PC-3 (cell line): Measurements from ENCODE around the gene TRPM2. TPM values are rescaled to one million over a fixed set of nuclear protein-coding genes. Genes with fewer than 3 reads are reported as not detected.

Experiments used
- ATAC-seq: fragments of 200-7000 bp; cut with Tn5 transposase; 2 replicates; pipeline ENCODE4 v1.9.1; 2020; ENCODE audit warnings: mild to moderate bottlenecking, moderate library complexity
- BruUV-seq: library from RNA; stranded (reverse); fragments of 400-500 nt; replicated peaks from 2 replicates; lab custom pipeline; 2021; lab: Mats Ljungman, UMichigan
- CTCF ChIA-PET: fragments of 300-600 bp; sonication (Branson Sonifier 250); formaldehyde crosslinking; loops from one replicate; lab custom pipeline; 2022; ENCODE audit warnings: antibody characterized with exemption; lab: Charles Lee
- POLR2A ChIA-PET: fragments of 300-600 bp; sonication (Branson Sonifier 250); formaldehyde crosslinking; loops from one replicate; lab custom pipeline; 2022; ENCODE audit warnings: antibody characterized with exemption; ENCODE audit not compliant: unreplicated experiment; lab: Charles Lee
- DNase-seq: peaks from one replicate; pipeline ENCODE4 v3.0.0-alpha.2; 2015
- H2AFZ ChIP-seq: fragments of 300-600 bp; sonication (generic); 2 replicates; pipeline ENCODE4 v1.6.0; 2016; ENCODE audit warnings: antibody characterized with exemption, low read length
- H3F3A ChIP-seq: fragments of 300-600 bp; sonication (generic); one replicate; pipeline ENCODE4 v1.6.0; 2017; ENCODE audit warnings: antibody characterized with exemption, low read length, control low read depth, mild to moderate bottlenecking; ENCODE audit not compliant: unreplicated experiment
- H3K27ac ChIP-seq: fragments of 300-600 bp; sonication (generic); 2 replicates; pipeline ENCODE4 v1.5.1; 2016; ENCODE audit warnings: mild to moderate bottlenecking, low read length
- H3K27me3 ChIP-seq: fragments of 300-600 bp; sonication (generic); 2 replicates; pipeline ENCODE4 v1.6.1; 2016; ENCODE audit warnings: low read length, mixed read lengths
- H3K36me3 ChIP-seq: fragments of 300-600 bp; sonication (generic); 2 replicates; pipeline ENCODE4 v1.6.1; 2016; ENCODE audit warnings: low read depth, mixed run types, low read length, mixed read lengths
- H3K4me1 ChIP-seq: fragments of 300-600 bp; sonication (generic); 2 replicates; pipeline ENCODE4 v1.5.1; 2016; ENCODE audit warnings: low read length; ENCODE audit not compliant: insufficient read depth
- H3K4me2 ChIP-seq: fragments of 300-600 bp; sonication (generic); 2 replicates; pipeline ENCODE4 v1.6.0; 2016; ENCODE audit warnings: low read length
- H3K4me3 ChIP-seq: fragments of 300-600 bp; sonication (generic); 2 replicates; pipeline ENCODE4 v1.5.1; 2016; ENCODE audit warnings: mild to moderate bottlenecking, low read length, mixed read lengths
- H3K79me2 ChIP-seq: fragments of 300-600 bp; sonication (generic); 2 replicates; pipeline ENCODE4 v1.6.1; 2017; ENCODE audit warnings: low read length, mixed read lengths
- H3K9ac ChIP-seq: fragments of 300-600 bp; sonication (generic); 2 replicates; pipeline ENCODE4 v1.6.0; 2016; ENCODE audit warnings: mild to moderate bottlenecking, low read length
- H3K9me2 ChIP-seq: fragments of 300-600 bp; sonication (generic); replicated peaks from 2 replicates; pipeline ENCODE4 v1.6.1; 2016; ENCODE audit warnings: mixed run types, low read length, mixed read lengths
- H3K9me3 ChIP-seq: fragments of 300-600 bp; sonication (generic); 2 replicates; pipeline ENCODE4 v1.6.1; 2016; ENCODE audit warnings: low read length, mixed read lengths
- H4K20me1 ChIP-seq: fragments of 300-600 bp; sonication (generic); 2 replicates; pipeline ENCODE4 v1.6.1; 2016; ENCODE audit warnings: low read length, mixed read lengths
- CTCF ChIP-seq: fragments of 300-600 bp; sonication (generic); conservative IDR thresholded peaks from 2 replicates; pipeline ENCODE4 v1.5.1; 2017; ENCODE audit warnings: antibody characterized with exemption, low read depth, mild to moderate bottlenecking, low read length
- EZH2 ChIP-seq: fragments of 300-600 bp; sonication (generic); IDR thresholded peaks from one replicate; pipeline ENCODE4 v1.6.1; 2017; ENCODE audit warnings: antibody characterized with exemption, mild to moderate bottlenecking, low read length; ENCODE audit not compliant: unreplicated experiment
- EZH2phosphoT487 ChIP-seq: fragments of 300-600 bp; sonication (generic); IDR thresholded peaks from 2 replicates; pipeline ENCODE4 v1.6.1; 2018; ENCODE audit warnings: mild to moderate bottlenecking, antibody characterized with exemption, low read length, borderline replicate concordance
- intact Hi-C: fragments of 100-400 bp; cut with micrococcal nuclease; formaldehyde crosslinking; loops from 2 replicates; pipeline ENCODE4 v1.9.0; 2023
- total RNA-seq: library from RNA; depleted of rRNA; stranded (reverse); fragments of >200 nt; gene quantifications from 2 replicates; pipeline ENCODE4 v1.2.3, GENCODE V29; 2014

Gene TRPM2
- total RNA-seq, 1 experiment from 2014 or later: 50.0 TPM

DNA sequence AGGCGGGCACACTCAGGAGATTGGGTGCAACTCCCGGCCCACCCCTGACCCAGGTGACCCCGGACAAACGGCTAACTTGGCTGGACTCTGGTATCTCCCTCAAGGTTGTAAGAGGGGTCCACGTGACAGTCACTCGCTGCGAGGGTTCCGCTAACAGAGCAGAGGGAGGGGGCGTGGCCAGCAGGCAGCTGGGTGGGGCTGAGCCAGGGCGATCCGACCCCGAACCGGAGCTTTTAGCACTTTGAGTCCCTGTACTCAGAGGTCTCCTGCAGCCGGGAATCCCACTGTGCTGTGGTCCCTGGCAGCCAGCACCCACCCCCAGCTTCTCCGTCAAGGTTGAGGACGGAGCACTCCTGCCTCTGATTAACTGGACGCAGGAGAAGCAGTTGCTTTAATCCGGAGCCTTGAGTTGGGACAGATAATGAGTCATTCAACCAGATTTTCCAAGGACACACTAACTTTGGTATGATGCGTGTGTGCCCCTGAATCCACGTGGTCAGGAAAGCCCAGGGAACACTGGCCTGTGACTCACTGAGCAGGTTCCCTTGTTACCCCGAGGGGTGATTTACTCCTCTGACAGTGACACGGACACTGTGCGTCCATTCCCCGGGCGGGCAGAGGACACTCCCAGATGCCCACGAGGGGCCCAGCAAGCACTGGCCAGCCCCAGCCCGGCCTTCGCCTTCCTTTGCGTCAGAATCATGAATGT lies 16.8 kb downstream of the TRPM2 start:
- Histone ChIP-seq H3K27ac (no peak overlapping the region), H3K27me3 (no peaks in the 10 kb centered on the region), H4K20me1 (no peaks in the 10 kb centered on the region), H3F3A (no peaks in the 10 kb centered on the region), H3K9me2 (no peaks in the 10 kb centered on the region), H3K79me2 (no peaks in the 10 kb centered on the region), H3K9me3 (no peaks in the 10 kb centered on the region), H3K4me3 (peak overlapping the region; percentile 36; the same call in 1 of the 2 replicates), H3K9ac (no peak overlapping the region), H2AFZ (peak overlapping the region; percentile 58), H3K4me1 (peaks cover 10% of the 10 kb centered on the region), H3K4me2 (peak overlapping the region; percentile 66), H3K36me3 (no peaks in the 10 kb centered on the region)
- CTCF ChIA-PET: no interaction called here
- TF ChIP-seq EZH2: no peak
- TF ChIP-seq CTCF: no peak
- no peak for TF ChIP-seq EZH2phosphoT487
- POLR2A ChIA-PET: no interaction called here
- no TSS peak for BruUV-seq
- peak; percentile 77 for DNase-seq
- intact Hi-C loops: no loop called here
- peak; percentile 78 for ATAC-seq

GRCh38 chr21:44370786-44371410 lies 17.5 kb downstream of the TRPM2 start:
- Histone ChIP-seq H3K36me3 (no peaks in the 10 kb centered on the region), H3K9me2 (no peaks in the 10 kb centered on the region), H3K9ac (no peak overlapping the region), H3K79me2 (no peaks in the 10 kb centered on the region), H3K4me3 (peak overlapping the region; percentile 36; the same call in 1 of the 2 replicates), H3K27ac (no peak overlapping the region), H3K27me3 (no peaks in the 10 kb centered on the region), H4K20me1 (no peaks in the 10 kb centered on the region), H3F3A (no peaks in the 10 kb centered on the region), H3K4me2 (peak overlapping the region; percentile 66), H3K4me1 (peaks cover 10% of the 10 kb centered on the region), H3K9me3 (no peaks in the 10 kb centered on the region), H2AFZ (peak overlapping the region; percentile 58; the same call in 1 of the 2 replicates)
- DNase-seq (no peak), ATAC-seq (peak; percentile 27)
- ChIA-PET POLR2A (no interaction called here), CTCF (no interaction called here)
- BruUV-seq: no TSS peak
- intact Hi-C loops: no loop called here
- no peak for TF ChIP-seq EZH2
- TF ChIP-seq CTCF: no peak
- TF ChIP-seq EZH2phosphoT487: no peak

GRCh38 chr21:44371596-44371995 lies 18.2 kb downstream of the TRPM2 start:
- H3K9me3 ChIP-seq: no peaks in the 10 kb centered on the region
- ChIA-PET POLR2A (no interaction called here), CTCF (no interaction called here)
- no peaks in the 10 kb centered on the region for H3K27me3 ChIP-seq
- no peaks in the 10 kb centered on the region for H3K79me2 ChIP-seq
- ATAC-seq (no peak), DNase-seq (no peak)
- no peak overlapping the region for H3K27ac ChIP-seq
- intact Hi-C loops: no loop called here
- H3K9ac ChIP-seq: no peak overlapping the region
- TF ChIP-seq CTCF: no peak
- no peak for TF ChIP-seq EZH2phosphoT487
- TF ChIP-seq EZH2: no peak
- no peaks in the 10 kb centered on the region for H4K20me1 ChIP-seq
- no peak overlapping the region for H3K4me2 ChIP-seq
- BruUV-seq: no TSS peak
- H2AFZ ChIP-seq: no peak overlapping the region
- no peaks in the 10 kb centered on the region for H3K36me3 ChIP-seq
- H3F3A ChIP-seq: no peaks in the 10 kb centered on the region
- H3K4me3 ChIP-seq: no peak overlapping the region
- H3K4me1 ChIP-seq: peaks cover 10% of the 10 kb centered on the region
- H3K9me2 ChIP-seq: no peaks in the 10 kb centered on the region
